Progenitor cell of endocrine pancreas (in vitro differentiated cells): ENCODE data around the gene LEAP2. TPM values are rescaled to one million over a fixed set of nuclear protein-coding genes. Genes with fewer than 3 reads are reported as not detected.
A peak's percentile ranks its signal among the peaks of the same experiment; 100 is the strongest.

Experiments
- DNase-seq: peaks from one replicate; pipeline ENCODE4 v3.0.0; 2021; ENCODE audit warnings: low spot score; ENCODE audit not compliant: unreplicated experiment
- H3K27ac Mint-ChIP-seq: 2 replicates; pipeline ENCODE4 v1.8.0; 2021; ENCODE audit warnings: mild to moderate bottlenecking, moderate library complexity, mixed read lengths
- H3K27me3 Mint-ChIP-seq: 2 replicates; pipeline ENCODE4 v1.8.0; 2021; ENCODE audit warnings: mixed read lengths
- H3K36me3 Mint-ChIP-seq: 2 replicates; pipeline ENCODE4 v1.8.0; 2022; ENCODE audit warnings: mixed read lengths; ENCODE audit not compliant: insufficient read depth
- H3K4me1 Mint-ChIP-seq: 2 replicates; pipeline ENCODE4 v1.8.0; 2021; ENCODE audit warnings: low read depth, mixed read lengths
- H3K4me3 Mint-ChIP-seq: 2 replicates; pipeline ENCODE4 v1.8.0; 2021; ENCODE audit warnings: low read depth, mild to moderate bottlenecking, moderate library complexity, mixed read lengths
- H3K9me3 Mint-ChIP-seq: 2 replicates; pipeline ENCODE4 v1.8.0; 2021; ENCODE audit warnings: low read depth, mixed read lengths
- CTCF ChIP-seq: fragments of 200-600 bp; sonication (generic); IDR thresholded peaks from one replicate; pipeline ENCODE4 v1.5.0; 2021; ENCODE audit warnings: antibody characterized with exemption, mild to moderate bottlenecking; ENCODE audit not compliant: unreplicated experiment
- total RNA-seq: library from RNA; stranded (reverse); gene quantifications from 2 replicates; pipeline ENCODE4 v1.2.1, GENCODE V29; 2021

The LEAP2 gene
- total RNA-seq, 1 donor from 2014 or later, result 1.7 TPM

GRCh38 chr5:132841305-132841704 lies 32.2 kb upstream of the LEAP2 start:
- H3K4me3 Mint-ChIP-seq, result no peak overlapping the region
- DNase-seq, result no peak
- peaks cover 6% of the 10 kb centered on the region for H3K4me1 Mint-ChIP-seq

GRCh38 chr5:132848270-132848669 lies 25.2 kb upstream of the LEAP2 start:
- Mint-ChIP-seq H3K4me3 (no peak overlapping the region), H3K36me3 (no peaks in the 10 kb centered on the region), H3K27ac (no peak overlapping the region), H3K9me3 (no peaks in the 10 kb centered on the region), H3K4me1 (peaks cover 2% of the 10 kb centered on the region), H3K27me3 (no peaks in the 10 kb centered on the region)
- DNase-seq, result no peak
- TF ChIP-seq CTCF, result no peak

More at GRCh38 chr5:132841305-132841704, 32.2 kb upstream of the LEAP2 start:
- TF ChIP-seq CTCF, result no peak
- no peaks in the 10 kb centered on the region for H3K9me3 Mint-ChIP-seq
- H3K36me3 Mint-ChIP-seq, result no peaks in the 10 kb centered on the region
- no peak overlapping the region for H3K27ac Mint-ChIP-seq
- peaks cover 3% of the 10 kb centered on the region for H3K27me3 Mint-ChIP-seq

GRCh38 chr5:132849347-132849746 lies 24.1 kb upstream of the LEAP2 start:
- Mint-ChIP-seq H3K4me1 (peaks cover 5% of the 10 kb centered on the region), H3K4me3 (no peak overlapping the region), H3K27ac (peak overlapping the region; percentile 80), H3K36me3 (no peaks in the 10 kb centered on the region), H3K27me3 (no peaks in the 10 kb centered on the region), H3K9me3 (no peaks in the 10 kb centered on the region)
- no peak for TF ChIP-seq CTCF
- DNase-seq, result no peak

GRCh38 chr5:132850066-132850465 lies 23.4 kb upstream of the LEAP2 start:
- DNase-seq, result no peak
- Mint-ChIP-seq H3K36me3 (no peaks in the 10 kb centered on the region), H3K4me1 (peaks cover 5% of the 10 kb centered on the region), H3K9me3 (no peaks in the 10 kb centered on the region), H3K27me3 (no peaks in the 10 kb centered on the region), H3K27ac (no peak overlapping the region), H3K4me3 (no peak overlapping the region)
- no peak for TF ChIP-seq CTCF

GRCh38 chr5:132853323-132853722 lies 20.1 kb upstream of the LEAP2 start:
- H3K4me1 Mint-ChIP-seq, result peaks cover 5% of the 10 kb centered on the region
- H3K4me3 Mint-ChIP-seq, result no peak overlapping the region
- H3K27ac Mint-ChIP-seq, result no peak overlapping the region
- no peaks in the 10 kb centered on the region for H3K36me3 Mint-ChIP-seq
- no peaks in the 10 kb centered on the region for H3K27me3 Mint-ChIP-seq
- no peak for TF ChIP-seq CTCF
- no peaks in the 10 kb centered on the region for H3K9me3 Mint-ChIP-seq
- DNase-seq, result no peak
